Transverse colon (tissue), 3 donors: ENCODE data around the gene COQ2.
"Not testable (repeated sequence)": the region's sequence is repeated elsewhere in the genome, so short reads cannot be mapped to it uniquely, and the experiment has no call there.

ENCODE experiments used
- CTCF ChIP-seq, 5 experiments: fragments of 200-600 bp in 3 of 5; fragments of 450-650 bp in 2 of 5; sonication (generic) in 3 of 5; IDR thresholded peaks; 1 replicate in 2 of 5; 2 replicates in 3 of 5; pipeline ENCODE4 v1.5.1; 2016 to 2017; ENCODE audit warnings: antibody characterized with exemption in 5 of 5, inconsistent platforms in 3 of 5, mild to moderate bottlenecking in 2 of 5, moderate library complexity in 1 of 5
- POLR2A ChIP-seq: fragments of 450-650 bp; IDR thresholded peaks from one replicate; pipeline ENCODE4 v1.6.1; 2016; ENCODE audit warnings: antibody characterized with exemption, mild to moderate bottlenecking, moderate library complexity

- not testable (repeated sequence) for TF ChIP-seq CTCF (IDR thresholded peaks at IDR 0.05); POLR2A
These were observed 5.6 kb upstream of the COQ2 start for GRCh38 chr4:83290059-83290774.
